ENCODE results near the gene DNAJC16.
"Not testable (repeated sequence)": the region's sequence is repeated elsewhere in the genome, so short reads cannot be mapped to it uniquely, and the experiment has no call there.

DNA sequence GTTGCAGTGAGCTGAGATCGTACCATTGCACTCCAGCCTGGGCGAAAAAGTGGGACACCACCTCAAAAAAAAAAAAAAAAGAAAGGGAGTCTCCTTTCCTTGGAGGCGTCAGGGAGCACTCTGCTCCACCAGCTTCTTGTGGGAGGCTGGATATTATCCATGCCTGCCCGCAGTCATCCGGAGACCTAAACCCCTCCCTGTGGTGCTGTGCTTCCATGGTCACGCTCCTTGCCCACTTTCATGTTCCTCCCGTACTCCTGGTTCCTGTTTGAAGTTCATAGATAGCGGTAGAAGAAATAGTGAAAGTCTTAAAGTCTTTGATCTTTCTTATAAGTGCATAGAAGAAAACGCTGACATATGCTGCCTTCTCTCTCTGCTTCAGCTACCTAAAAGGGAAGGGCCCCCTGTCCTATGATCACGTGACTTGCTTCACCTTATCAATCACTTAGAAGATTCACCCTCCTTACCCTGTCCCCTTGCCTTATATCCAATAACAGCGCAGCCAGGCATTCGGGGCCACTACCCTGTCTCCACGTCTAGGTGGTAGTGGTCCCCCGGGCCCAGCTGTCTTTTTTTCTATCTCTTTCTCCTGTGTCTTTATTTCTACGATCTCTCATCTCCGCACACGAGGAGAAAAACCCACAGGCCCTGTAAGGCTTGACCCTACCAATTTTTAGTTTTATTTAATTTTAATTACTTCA, 5.3 kb upstream of the DNAJC16 start:
- TF ChIP-seq POLR2A, POLR2AphosphoS5, EP300 (IDR thresholded peaks at IDR 0.05): not testable (repeated sequence)
- TF ChIP-seq, protein P1, sequence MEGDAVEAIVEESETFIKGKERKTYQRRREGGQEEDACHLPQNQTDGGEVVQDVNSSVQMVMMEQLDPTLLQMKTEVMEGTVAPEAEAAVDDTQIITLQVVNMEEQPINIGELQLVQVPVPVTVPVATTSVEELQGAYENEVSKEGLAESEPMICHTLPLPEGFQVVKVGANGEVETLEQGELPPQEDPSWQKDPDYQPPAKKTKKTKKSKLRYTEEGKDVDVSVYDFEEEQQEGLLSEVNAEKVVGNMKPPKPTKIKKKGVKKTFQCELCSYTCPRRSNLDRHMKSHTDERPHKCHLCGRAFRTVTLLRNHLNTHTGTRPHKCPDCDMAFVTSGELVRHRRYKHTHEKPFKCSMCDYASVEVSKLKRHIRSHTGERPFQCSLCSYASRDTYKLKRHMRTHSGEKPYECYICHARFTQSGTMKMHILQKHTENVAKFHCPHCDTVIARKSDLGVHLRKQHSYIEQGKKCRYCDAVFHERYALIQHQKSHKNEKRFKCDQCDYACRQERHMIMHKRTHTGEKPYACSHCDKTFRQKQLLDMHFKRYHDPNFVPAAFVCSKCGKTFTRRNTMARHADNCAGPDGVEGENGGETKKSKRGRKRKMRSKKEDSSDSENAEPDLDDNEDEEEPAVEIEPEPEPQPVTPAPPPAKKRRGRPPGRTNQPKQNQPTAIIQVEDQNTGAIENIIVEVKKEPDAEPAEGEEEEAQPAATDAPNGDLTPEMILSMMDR (IDR thresholded peaks at IDR 0.05): not testable (repeated sequence)

All from sigmoid colon (tissue), 4 donors.